Smooth muscle cell (in vitro differentiated cells): ENCODE data around the gene PTPN7. TPM values are rescaled to one million over a fixed set of nuclear protein-coding genes. Genes with fewer than 3 reads are reported as not detected.

Experiments
- DNase-seq: peaks from one replicate; lab custom pipeline; 2025; ENCODE audit not compliant: unreplicated experiment; lab: John Stamatoyannopoulos, UW
- H2AFZ ChIP-seq: fragments of 200-600 bp; sonication (generic); 2 replicates; pipeline ENCODE4 v1.6.0; 2016; ENCODE audit warnings: antibody characterized with exemption, low read depth, mild to moderate bottlenecking
- H3F3A ChIP-seq: fragments of 200-600 bp; sonication (generic); 2 replicates; pipeline ENCODE4 v1.6.0; 2017; ENCODE audit warnings: antibody characterized with exemption, low read depth
- H3K27ac ChIP-seq: fragments of 200-600 bp; sonication (generic); 2 replicates; pipeline ENCODE4 v1.5.1; 2016; ENCODE audit warnings: low read depth, mild to moderate bottlenecking
- H3K27me3 ChIP-seq: fragments of 200-600 bp; sonication (generic); 2 replicates; pipeline ENCODE4 v1.6.1; 2016; ENCODE audit warnings: low read depth, mild to moderate bottlenecking
- H3K36me3 ChIP-seq: fragments of 200-600 bp; sonication (generic); 2 replicates; pipeline ENCODE4 v1.5.1; 2016; ENCODE audit warnings: low read depth
- H3K4me1 ChIP-seq: fragments of 200-600 bp; sonication (generic); 2 replicates; pipeline ENCODE4 v1.5.1; 2016; ENCODE audit warnings: low read depth
- H3K4me2 ChIP-seq: fragments of 200-600 bp; sonication (generic); 2 replicates; pipeline ENCODE4 v1.6.0; 2016; ENCODE audit warnings: mild to moderate bottlenecking
- H3K4me3 ChIP-seq: fragments of 200-600 bp; sonication (generic); 2 replicates; pipeline ENCODE4 v1.5.1; 2016; ENCODE audit warnings: mild to moderate bottlenecking
- H3K79me2 ChIP-seq: fragments of 200-600 bp; sonication (generic); 2 replicates; pipeline ENCODE4 v1.6.0; 2016; ENCODE audit warnings: low read depth, mild to moderate bottlenecking
- H3K9ac ChIP-seq: fragments of 200-600 bp; sonication (generic); 2 replicates; pipeline ENCODE4 v1.6.0; 2016; ENCODE audit warnings: low read depth
- H3K9me3 ChIP-seq: fragments of 200-600 bp; sonication (generic); replicated peaks from 2 replicates; pipeline ENCODE4 v1.5.1; 2016; ENCODE audit warnings: low read depth
- H4K20me1 ChIP-seq: fragments of 200-600 bp; sonication (generic); 2 replicates; pipeline ENCODE4 v1.6.0; 2016; ENCODE audit warnings: low read depth
- WGBS: methylation state at CpG from one replicate; pipeline ENCODE4 v1.1.7; 2016; ENCODE audit warnings: low lambda C conversion rate; 5-methylcytosine and 5-hydroxymethylcytosine counted together
- polyA plus RNA-seq: library from polyadenylated mRNA; unstranded; fragments of >200 nt; fragmentation: Nextera tagmentation; extraction: Ambion mirVana; gene quantifications from 2 replicates; pipeline ENCODE4 v1.2.1, GENCODE V29; 2016
- total RNA-seq: library from RNA; depleted of rRNA; stranded (reverse); fragments of >200 nt; gene quantifications from 2 replicates; pipeline ENCODE4 v1.2.3, GENCODE V29; 2014
- TF ChIP-seq, protein P1 (sequence below): fragments of 200-600 bp; sonication (generic); IDR thresholded peaks from 2 replicates; pipeline ENCODE4 v1.5.1; 2017; ENCODE audit warnings: borderline replicate concordance, mild to moderate bottlenecking, antibody characterized with exemption; ENCODE audit not compliant: insufficient read depth, poor library complexity, severe bottlenecking

PTPN7 gene
- total and polyA plus RNA-seq, 2 experiments from 2014 or later = not detected

- no peak overlapping the region for H3K4me3 ChIP-seq
- TF ChIP-seq, protein P1, sequence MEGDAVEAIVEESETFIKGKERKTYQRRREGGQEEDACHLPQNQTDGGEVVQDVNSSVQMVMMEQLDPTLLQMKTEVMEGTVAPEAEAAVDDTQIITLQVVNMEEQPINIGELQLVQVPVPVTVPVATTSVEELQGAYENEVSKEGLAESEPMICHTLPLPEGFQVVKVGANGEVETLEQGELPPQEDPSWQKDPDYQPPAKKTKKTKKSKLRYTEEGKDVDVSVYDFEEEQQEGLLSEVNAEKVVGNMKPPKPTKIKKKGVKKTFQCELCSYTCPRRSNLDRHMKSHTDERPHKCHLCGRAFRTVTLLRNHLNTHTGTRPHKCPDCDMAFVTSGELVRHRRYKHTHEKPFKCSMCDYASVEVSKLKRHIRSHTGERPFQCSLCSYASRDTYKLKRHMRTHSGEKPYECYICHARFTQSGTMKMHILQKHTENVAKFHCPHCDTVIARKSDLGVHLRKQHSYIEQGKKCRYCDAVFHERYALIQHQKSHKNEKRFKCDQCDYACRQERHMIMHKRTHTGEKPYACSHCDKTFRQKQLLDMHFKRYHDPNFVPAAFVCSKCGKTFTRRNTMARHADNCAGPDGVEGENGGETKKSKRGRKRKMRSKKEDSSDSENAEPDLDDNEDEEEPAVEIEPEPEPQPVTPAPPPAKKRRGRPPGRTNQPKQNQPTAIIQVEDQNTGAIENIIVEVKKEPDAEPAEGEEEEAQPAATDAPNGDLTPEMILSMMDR = no peak
- H2AFZ ChIP-seq = no peak overlapping the region
- no peaks in the 10 kb centered on the region for H3K36me3 ChIP-seq
- H3K79me2 ChIP-seq = no peaks in the 10 kb centered on the region
- no peaks in the 10 kb centered on the region for H3K27me3 ChIP-seq
- H4K20me1 ChIP-seq = peaks cover 32% of the 10 kb centered on the region
- H3K9ac ChIP-seq = no peak overlapping the region
- H3K4me1 ChIP-seq = no peaks in the 10 kb centered on the region
- no peak overlapping the region for H3K4me2 ChIP-seq
- DNase-seq = no peak
- 87% methylated on average over 12 of the region's 12 CpGs for WGBS
- H3K9me3 ChIP-seq = no peaks in the 10 kb centered on the region
- no peak overlapping the region for H3K27ac ChIP-seq
- peaks cover under 1% of the 10 kb centered on the region for H3F3A ChIP-seq
Measured at GRCh38 chr1:202131956-202132821, 28.2 kb downstream of the PTPN7 start.

DNA sequence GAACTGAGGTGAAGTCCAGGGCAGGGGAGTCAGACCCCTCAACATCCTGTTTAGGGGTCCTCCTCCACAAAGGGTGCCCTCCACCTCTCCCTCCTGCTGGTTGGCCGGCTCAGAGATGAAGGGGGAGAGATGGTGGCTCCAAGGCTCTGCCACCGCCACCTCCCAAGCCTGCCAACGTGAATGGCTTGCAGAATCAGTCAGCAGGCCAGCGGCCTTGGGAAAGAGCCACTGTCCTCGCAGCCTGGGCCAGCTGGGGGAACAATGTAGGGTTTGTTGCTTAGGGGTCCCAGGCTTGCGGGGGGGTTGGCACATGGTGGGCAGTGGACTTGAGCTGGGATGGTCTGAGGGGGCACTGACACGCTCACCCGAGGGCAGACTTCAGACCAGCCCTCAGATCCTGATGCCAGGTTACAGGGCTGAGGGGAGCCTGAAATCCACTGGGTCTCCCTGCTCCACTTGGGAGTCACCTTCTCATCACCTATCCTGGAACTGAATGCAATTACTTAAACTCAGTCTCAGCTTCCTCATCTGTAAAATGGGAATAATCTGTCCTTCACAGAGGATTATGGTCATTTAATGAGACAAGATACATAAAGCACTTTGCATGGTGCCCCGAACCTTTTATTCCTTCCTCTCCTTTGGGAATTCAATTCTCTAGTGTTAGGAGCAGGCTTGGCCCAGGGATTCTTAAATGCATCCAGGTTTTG lies 29.4 kb downstream of the PTPN7 start:
- H3K27me3 ChIP-seq = no peaks in the 10 kb centered on the region
- H3K27ac ChIP-seq = no peak overlapping the region
- H2AFZ ChIP-seq = no peak overlapping the region
- H3K4me1 ChIP-seq = no peaks in the 10 kb centered on the region
- H3K79me2 ChIP-seq = no peaks in the 10 kb centered on the region
- 90% methylated on average over 9 of the region's 9 CpGs for WGBS
- no peak for DNase-seq
- no peaks in the 10 kb centered on the region for H3F3A ChIP-seq
- TF ChIP-seq, protein P1 = no peak
- no peak overlapping the region for H3K4me3 ChIP-seq
- peaks cover 20% of the 10 kb centered on the region for H4K20me1 ChIP-seq
- H3K4me2 ChIP-seq = no peak overlapping the region
- no peaks in the 10 kb centered on the region for H3K9me3 ChIP-seq
- no peaks in the 10 kb centered on the region for H3K36me3 ChIP-seq
- no peak overlapping the region for H3K9ac ChIP-seq

- Histone ChIP-seq H3K79me2 (no peaks in the 10 kb centered on the region), H3F3A (no peaks in the 10 kb centered on the region), H3K27me3 (no peaks in the 10 kb centered on the region), H3K4me3 (no peak overlapping the region), H3K36me3 (no peaks in the 10 kb centered on the region), H3K9ac (no peak overlapping the region), H3K4me1 (no peaks in the 10 kb centered on the region), H2AFZ (no peak overlapping the region), H3K27ac (no peak overlapping the region), H4K20me1 (peaks cover 13% of the 10 kb centered on the region), H3K4me2 (no peak overlapping the region), H3K9me3 (no peaks in the 10 kb centered on the region)
- WGBS = 90% methylated on average over 10 of the region's 11 CpGs
- no peak for DNase-seq
- TF ChIP-seq, protein P1 = no peak
Measured at GRCh38 chr1:202130297-202130721, 30.1 kb downstream of the PTPN7 start.
